Measurements from ENCODE around the gene PHAF1. TPM values are rescaled to one million over a fixed set of nuclear protein-coding genes. Genes with fewer than 3 reads are reported as not detected.

PHAF1 gene
- total and polyA plus RNA-seq, 10 donors, result 5.5 to 44.0 (median 18.4) TPM

DNA sequence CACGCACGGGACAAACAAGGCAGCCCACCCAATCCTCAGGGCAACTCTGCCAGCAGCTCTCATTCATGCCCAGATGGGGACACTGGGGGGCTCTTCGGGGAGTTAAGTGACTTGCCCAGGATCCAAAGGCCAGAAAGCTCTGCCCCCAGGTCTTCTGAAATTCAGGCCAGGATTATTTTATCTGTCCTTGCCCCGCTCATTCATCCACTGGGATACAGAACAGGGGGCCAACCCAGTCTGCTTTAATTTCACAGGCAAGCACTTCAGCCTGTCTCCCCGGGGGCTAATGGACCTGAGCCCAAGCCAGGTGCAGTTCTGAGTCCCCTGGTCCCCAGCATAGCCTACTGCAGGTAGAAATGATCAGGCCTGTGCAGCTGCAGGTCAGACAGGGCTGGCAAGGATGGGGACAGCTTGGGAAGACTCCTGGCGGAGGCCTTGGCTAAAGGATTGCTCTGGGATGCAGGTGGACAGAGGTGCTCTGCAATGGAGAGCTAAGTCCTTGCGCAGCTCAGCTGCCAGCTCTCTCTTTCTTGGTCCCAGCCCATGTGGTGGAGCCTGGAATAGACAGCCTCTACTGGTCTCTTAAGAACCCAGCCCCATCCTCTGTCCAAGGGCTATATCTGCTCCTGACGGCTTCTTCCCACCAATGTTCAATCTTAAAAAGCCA is 41.8 kb downstream of the PHAF1 start:
- Histone ChIP-seq H3K4me3 (peak overlapping the region in 4 of 8 donors; percentile 47 to 73 (median 56)), H3K36me3 (peaks cover 0 to 39% (median 21%) of the 10 kb centered on the region in 6 donors), H3K27ac (peak overlapping the region in 7 of 8 donors; percentile 78 to 85 (median 81)), H3K4me1 (peaks cover 19 to 59% (median 41%) of the 10 kb centered on the region in 6 donors), H3K9me3 (no peaks in the 10 kb centered on the region), H3K27me3 (replicated peaks in 1 of 7) (peaks cover 0 to 46% (median 23%) of the 10 kb centered on the region in 7 donors)
- DNase-seq, result no peak
- intact Hi-C loops (cut with DNase I; ENCODE audit: low total_unique reads), result loop anchor here (5.0 kb wide), 1 partner anchor 174 kb away; no protein-coding TSS in a partner anchor
- 67 to 84% (median 68%) methylated on average over 6 to 8 of the region's 8 CpGs for WGBS, 5 donors
- TF ChIP-seq POLR2AphosphoS5 (IDR thresholded peaks at IDR 0.05) (no peak), POLR2A (IDR thresholded peaks at IDR 0.05) (no peak)
- TF ChIP-seq, protein P1, sequence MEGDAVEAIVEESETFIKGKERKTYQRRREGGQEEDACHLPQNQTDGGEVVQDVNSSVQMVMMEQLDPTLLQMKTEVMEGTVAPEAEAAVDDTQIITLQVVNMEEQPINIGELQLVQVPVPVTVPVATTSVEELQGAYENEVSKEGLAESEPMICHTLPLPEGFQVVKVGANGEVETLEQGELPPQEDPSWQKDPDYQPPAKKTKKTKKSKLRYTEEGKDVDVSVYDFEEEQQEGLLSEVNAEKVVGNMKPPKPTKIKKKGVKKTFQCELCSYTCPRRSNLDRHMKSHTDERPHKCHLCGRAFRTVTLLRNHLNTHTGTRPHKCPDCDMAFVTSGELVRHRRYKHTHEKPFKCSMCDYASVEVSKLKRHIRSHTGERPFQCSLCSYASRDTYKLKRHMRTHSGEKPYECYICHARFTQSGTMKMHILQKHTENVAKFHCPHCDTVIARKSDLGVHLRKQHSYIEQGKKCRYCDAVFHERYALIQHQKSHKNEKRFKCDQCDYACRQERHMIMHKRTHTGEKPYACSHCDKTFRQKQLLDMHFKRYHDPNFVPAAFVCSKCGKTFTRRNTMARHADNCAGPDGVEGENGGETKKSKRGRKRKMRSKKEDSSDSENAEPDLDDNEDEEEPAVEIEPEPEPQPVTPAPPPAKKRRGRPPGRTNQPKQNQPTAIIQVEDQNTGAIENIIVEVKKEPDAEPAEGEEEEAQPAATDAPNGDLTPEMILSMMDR (IDR thresholded peaks at IDR 0.05 in 8 of 11, conservative IDR thresholded peaks at IDR 0.05 in 3 of 11), result no peak

DNA sequence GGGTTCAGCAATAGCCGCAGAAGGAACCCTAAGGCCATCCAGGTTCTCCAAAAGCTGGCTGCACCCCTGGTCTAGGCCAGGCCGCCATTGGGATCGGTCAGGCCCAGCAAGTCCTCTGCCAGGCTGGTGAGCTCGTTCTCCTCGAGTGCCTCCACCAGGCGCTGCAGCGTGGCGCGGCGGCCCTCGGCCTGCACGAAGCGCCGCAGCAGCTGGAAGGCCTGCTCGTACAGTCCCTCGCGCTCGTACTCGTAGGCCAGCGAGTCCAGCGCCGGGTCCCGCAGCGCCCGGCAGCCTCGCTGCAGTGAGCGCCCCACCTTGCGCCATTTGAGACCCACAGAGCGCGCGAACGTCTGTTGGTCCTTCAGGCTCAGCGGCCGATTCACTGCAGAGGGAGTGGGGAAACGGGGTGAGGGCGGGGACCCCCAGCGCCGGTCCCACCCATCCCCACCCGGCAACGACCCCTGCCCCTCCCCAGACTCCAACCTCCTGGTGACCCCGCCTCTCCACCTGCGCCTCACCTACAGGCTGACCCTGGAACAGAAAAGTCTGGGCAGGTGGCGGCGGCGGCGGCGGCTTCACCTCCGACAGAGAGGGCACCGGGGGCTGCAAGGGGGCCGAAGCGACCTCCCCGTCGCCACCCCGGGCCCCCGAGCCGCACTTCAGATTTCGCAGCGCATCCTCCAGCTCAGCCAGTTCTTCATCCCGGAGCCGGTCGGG is 45.0 kb downstream of the PHAF1 start:
- Histone ChIP-seq H3K4me3 (peak overlapping the region in 6 of 8 donors; percentile 1 to 59 (median 17)), H3K27ac (no peak overlapping the region), H3K4me1 (peaks cover 28 to 80% (median 58%) of the 10 kb centered on the region in 6 donors), H3K9me3 (no peaks in the 10 kb centered on the region), H3K27me3 (replicated peaks in 1 of 7) (peaks cover 0 to 35% (median 16%) of the 10 kb centered on the region in 7 donors), H3K36me3 (peaks cover 0 to 7% (median 0%) of the 10 kb centered on the region in 6 donors)
- TF ChIP-seq POLR2AphosphoS5 (IDR thresholded peaks at IDR 0.05) (peak in 2 of 3 donors; percentile 7 to 19), POLR2A (IDR thresholded peaks at IDR 0.05) (no peak)
- DNase-seq, result peak; percentile 75
- WGBS, 5 donors, result 37 to 75% (median 42%) methylated on average over 12 to 61 of the region's 61 CpGs
- intact Hi-C loops (cut with DNase I; ENCODE audit: low total_unique reads), result loop anchor here (5.0 kb wide), 1 partner anchor 177 kb away; no protein-coding TSS in a partner anchor

DNA sequence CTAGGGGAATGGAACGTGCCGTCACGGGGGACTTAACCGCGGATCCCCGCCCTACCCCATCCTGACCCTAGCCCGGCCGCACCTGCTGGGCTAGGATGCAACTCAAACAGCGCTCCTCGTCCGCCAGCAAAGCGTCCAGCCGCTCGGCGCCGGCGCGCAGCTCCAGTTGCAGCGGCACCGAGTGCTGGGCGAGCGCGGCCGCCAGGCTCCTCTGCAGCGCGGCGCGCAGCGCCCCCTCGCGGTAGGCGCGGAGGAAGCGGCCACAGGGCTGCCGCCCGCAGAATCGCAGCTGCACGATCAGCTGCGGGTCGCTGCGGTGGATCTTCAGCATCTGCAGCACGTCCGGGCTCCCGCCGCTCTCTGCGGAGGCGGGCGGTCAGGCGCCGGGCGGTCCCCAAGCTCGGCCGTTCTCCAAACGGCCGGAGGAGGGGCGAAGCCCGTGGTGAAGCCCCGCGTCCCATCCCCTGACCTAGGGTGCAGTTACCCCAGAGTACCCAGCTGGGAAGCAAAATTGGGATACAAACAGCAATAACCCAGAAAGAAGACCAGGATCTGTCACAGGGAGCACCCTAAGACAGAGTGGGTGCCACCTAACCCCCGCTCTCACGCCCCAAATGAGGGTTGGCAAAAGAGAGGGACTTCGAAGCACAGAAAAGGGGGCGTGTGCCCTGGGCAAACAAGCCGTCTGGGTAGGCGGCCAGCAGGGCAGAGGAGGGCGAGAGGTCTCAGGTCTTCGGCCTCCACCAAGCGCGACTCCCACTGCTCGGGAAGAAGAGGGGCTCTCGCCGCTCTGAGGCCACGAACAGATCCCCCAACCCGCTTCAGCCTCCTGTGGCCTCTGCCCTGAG is 45.8 kb downstream of the PHAF1 start:
- Histone ChIP-seq H3K9me3 (no peaks in the 10 kb centered on the region), H3K27ac (no peak overlapping the region), H3K36me3 (peaks cover 0 to 7% (median 0%) of the 10 kb centered on the region in 6 donors), H3K27me3 (replicated peaks in 1 of 7) (peaks cover 0 to 27% (median 8%) of the 10 kb centered on the region in 7 donors), H3K4me1 (peaks cover 24 to 79% (median 54%) of the 10 kb centered on the region in 6 donors), H3K4me3 (peak overlapping the region in 6 of 8 donors; percentile 1 to 59 (median 17))
- intact Hi-C loops (cut with DNase I; ENCODE audit: low total_unique reads), result no loop called here
- DNase-seq, result peak; percentile 96
- TF ChIP-seq POLR2AphosphoS5 (IDR thresholded peaks at IDR 0.05) (peak; percentile 35 to 77 (median 67)), POLR2A (IDR thresholded peaks at IDR 0.05) (no peak)
- TF ChIP-seq, protein P1 (IDR thresholded peaks at IDR 0.05 in 8 of 11, conservative IDR thresholded peaks at IDR 0.05 in 3 of 11), result peak; percentile 44 to 99 (median 97)
- WGBS, 5 donors, result 15 to 74% (median 18%) methylated on average over 15 to 74 of the region's 74 CpGs
